Right ventricle myocardium superior (tissue), 1 donor: Measurements from ENCODE around the gene LDLRAD4. TPM values are rescaled to one million over a fixed set of nuclear protein-coding genes. Genes with fewer than 3 reads are reported as not detected.
A peak's percentile ranks its signal among the peaks of the same experiment; 100 is the strongest.

ENCODE experiments used
- ATAC-seq: fragments of 200-7000 bp; cut with Tn5 transposase; one replicate; pipeline ENCODE4 v1.9.1; 2020; ENCODE audit warnings: mild to moderate bottlenecking; ENCODE audit not compliant: poor library complexity
- DNase-seq: peaks from one replicate; pipeline ENCODE4 v3.0.0-alpha.2; 2020
- intact Hi-C: fragments of 100-400 bp; cut with DNase I; formaldehyde crosslinking; loops from one replicate; pipeline ENCODE4 v1.11.2; 2022
- total RNA-seq: library from RNA; stranded (reverse); fragmentation: NEBNext Ultra II Directional; extraction: Animal tissue kit (Norgen Biotek cat#: 25700); gene quantifications from one replicate; pipeline ENCODE4 v1.2.1, GENCODE V29; 2021
- donor health status: DM: no; HTN: yes; CAD: no; lungs with severe emphysema.

Gene LDLRAD4
- total RNA-seq, 1 donor from 2014 or later, result 29.3 TPM

- intact Hi-C loops, result no loop called here
- DNase-seq (no peak), ATAC-seq (no peak)
Observed at GRCh38 chr18:13574355-13574754, 355.8 kb downstream of the LDLRAD4 start.

- intact Hi-C loops, result no loop called here
- no peak for DNase-seq
- ATAC-seq, result no peak
Observed at GRCh38 chr18:13574761-13575160, 356.2 kb downstream of the LDLRAD4 start.

- ATAC-seq (no peak), DNase-seq (no peak)
- intact Hi-C loops, result no loop called here
Observed at GRCh38 chr18:13576598-13576997, 358.0 kb downstream of the LDLRAD4 start.

GRCh38 chr18:13577091-13577697 lies 358.6 kb downstream of the LDLRAD4 start:
- ATAC-seq (peak; percentile 57), DNase-seq (no peak)
- intact Hi-C loops, result no loop called here

GRCh38 chr18:13577781-13578180 lies 359.2 kb downstream of the LDLRAD4 start:
- intact Hi-C loops, result no loop called here
- ATAC-seq, result no peak

GRCh38 chr18:13578400-13578799 lies 359.8 kb downstream of the LDLRAD4 start:
- no peak for DNase-seq
- intact Hi-C loops, result no loop called here
- ATAC-seq, result no peak

More at GRCh38 chr18:13577781-13578180, 359.2 kb downstream of the LDLRAD4 start:
- no peak for DNase-seq

GRCh38 chr18:13579874-13580273 lies 361.3 kb downstream of the LDLRAD4 start:
- ATAC-seq (no peak), DNase-seq (no peak)
- intact Hi-C loops, result no loop called here

- intact Hi-C loops, result no loop called here
- DNase-seq (no peak), ATAC-seq (no peak)
Observed at GRCh38 chr18:13580351-13580750, 361.8 kb downstream of the LDLRAD4 start.

GRCh38 chr18:13580991-13581390 lies 362.4 kb downstream of the LDLRAD4 start:
- DNase-seq, result no peak
- intact Hi-C loops, result no loop called here
- no peak for ATAC-seq

GRCh38 chr18:13581496-13582177 lies 363.1 kb downstream of the LDLRAD4 start:
- intact Hi-C loops, result no loop called here
- ATAC-seq, result no peak
- DNase-seq, result no peak

GRCh38 chr18:13582178-13582670 lies 363.7 kb downstream of the LDLRAD4 start:
- no peak for DNase-seq
- no peak for ATAC-seq
- intact Hi-C loops, result no loop called here

GRCh38 chr18:13583576-13584550 lies 365.3 kb downstream of the LDLRAD4 start:
- intact Hi-C loops, result no loop called here
- no peak for DNase-seq
- ATAC-seq, result no peak

- ATAC-seq, result peak; percentile 82
- intact Hi-C loops, result no loop called here
- DNase-seq, result no peak
Observed at GRCh38 chr18:13584825-13585224, 366.3 kb downstream of the LDLRAD4 start.

- DNase-seq (no peak), ATAC-seq (no peak)
- intact Hi-C loops, result no loop called here
Observed at GRCh38 chr18:13585379-13586153, 367.0 kb downstream of the LDLRAD4 start.

GRCh38 chr18:13587001-13587400 lies 368.4 kb downstream of the LDLRAD4 start:
- intact Hi-C loops, result no loop called here
- ATAC-seq (no peak), DNase-seq (no peak)

- DNase-seq, result no peak
- ATAC-seq, result no peak
- intact Hi-C loops, result no loop called here
Observed at GRCh38 chr18:13587477-13587876, 368.9 kb downstream of the LDLRAD4 start.

GRCh38 chr18:13587937-13588336 lies 369.4 kb downstream of the LDLRAD4 start:
- DNase-seq, result no peak
- ATAC-seq, result no peak
- intact Hi-C loops, result no loop called here

- ATAC-seq (no peak), DNase-seq (no peak)
- intact Hi-C loops, result no loop called here
Observed at GRCh38 chr18:13589316-13589715, 370.8 kb downstream of the LDLRAD4 start.

GRCh38 chr18:13589943-13590342 lies 371.4 kb downstream of the LDLRAD4 start:
- intact Hi-C loops, result no loop called here
- no peak for ATAC-seq
- DNase-seq, result no peak
